ENCODE measurements around the gene SASH1.

DNA sequence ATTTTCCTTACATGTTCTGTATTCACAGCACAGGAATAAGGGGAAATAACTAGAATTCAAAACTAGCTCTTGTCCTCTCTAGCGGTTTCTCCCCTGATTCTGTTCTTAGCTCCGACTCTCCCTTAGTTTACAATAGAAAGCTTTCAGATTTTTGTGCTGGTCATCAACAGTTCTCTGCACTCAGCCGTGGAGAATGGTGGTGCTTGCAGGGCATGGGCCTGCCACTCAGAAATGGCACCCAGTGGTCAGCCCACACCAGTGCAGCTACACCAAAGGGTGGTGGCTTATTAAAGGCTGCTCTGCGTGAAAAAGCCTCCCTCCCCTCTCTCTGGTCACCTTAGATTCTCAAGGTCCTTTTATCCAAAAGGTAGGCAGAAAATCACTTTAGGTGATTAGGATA is 123.5 kb downstream of the SASH1 start:
- TF ChIP-seq EZH2 (IDR thresholded peaks at IDR 0.05; ENCODE audit: borderline replicate concordance, low read depth, low read length, poor library complexity, severe bottlenecking) (no peak), CTCF (conservative IDR thresholded peaks at IDR 0.05; ENCODE audit: low read depth, low read length) (no peak)

Data from A673 (cell line).